Neural cell (in vitro differentiated cells): ENCODE data around the gene MRPL24. TPM values are rescaled to one million over a fixed set of nuclear protein-coding genes. Genes with fewer than 3 reads are reported as not detected.

Experiments
- H2AFZ ChIP-seq: fragments of 200-600, 300-800 bp; sonication (generic), shearing (Covaris generic); 2 replicates; pipeline ENCODE4 v1.6.0; 2014; ENCODE audit warnings: low read depth, mild to moderate bottlenecking, antibody characterized with exemption, low read length, moderate library complexity
- H3F3A ChIP-seq: fragments of 200-600 bp; shearing (Covaris generic); 2 replicates; pipeline ENCODE4 v1.6.1; 2016; ENCODE audit warnings: mild to moderate bottlenecking, moderate library complexity, mixed read lengths, antibody characterized with exemption, low read length; ENCODE audit not compliant: insufficient read depth, poor library complexity, severe bottlenecking
- H3K27ac ChIP-seq: fragments of 200-600, 300-800 bp; sonication (generic), shearing (Covaris generic); 2 replicates; pipeline ENCODE4 v1.5.1; 2014; ENCODE audit warnings: mild to moderate bottlenecking, low read length, moderate library complexity
- H3K27me3 ChIP-seq: fragments of 300-800, 200-600 bp; sonication (generic), shearing (Covaris generic); 2 replicates; pipeline ENCODE4 v1.6.0; 2014; ENCODE audit warnings: mild to moderate bottlenecking, low read depth, low read length, moderate library complexity; ENCODE audit not compliant: insufficient read depth
- H3K36me3 ChIP-seq: fragments of 300-800, 200-600 bp; sonication (generic), shearing (Covaris generic); 2 replicates; pipeline ENCODE4 v1.5.1; 2014; ENCODE audit warnings: mild to moderate bottlenecking, antibody characterized with exemption, low read length, moderate library complexity; ENCODE audit not compliant: insufficient read depth
- H3K4me2 ChIP-seq: fragments of 300-800, 200-600 bp; sonication (generic), shearing (Covaris generic); 2 replicates; pipeline ENCODE4 v1.6.0; 2014; ENCODE audit warnings: mild to moderate bottlenecking, low read length
- H3K4me3 ChIP-seq: fragments of 300-800, 200-600 bp; sonication (generic), shearing (Covaris generic); 2 replicates; pipeline ENCODE4 v1.5.1; 2014; ENCODE audit warnings: mild to moderate bottlenecking, low read length, moderate library complexity
- H3K79me2 ChIP-seq: fragments of 200-600 bp; shearing (Covaris generic); replicated peaks from 2 replicates; pipeline ENCODE4 v1.6.0; 2014; ENCODE audit warnings: mild to moderate bottlenecking, low read length, moderate library complexity; ENCODE audit not compliant: insufficient read depth
- H3K9ac ChIP-seq: fragments of 300-800, 200-600 bp; sonication (generic), shearing (Covaris generic); 2 replicates; pipeline ENCODE4 v1.6.1; 2016; ENCODE audit warnings: mild to moderate bottlenecking, low read length, mixed read lengths
- H3K9me2 ChIP-seq: fragments of 200-600 bp; shearing (Covaris generic); 2 replicates; pipeline ENCODE4 v1.6.1; 2016; ENCODE audit warnings: mild to moderate bottlenecking, low read length, mixed read lengths; ENCODE audit not compliant: insufficient read depth
- H3K9me3 ChIP-seq: fragments of 200-600, 300-800 bp; sonication (generic), shearing (Covaris generic); 2 replicates; pipeline ENCODE4 v1.6.1; 2016; ENCODE audit warnings: mild to moderate bottlenecking, mixed run types, low read length, moderate library complexity, mixed read lengths
- H4K20me1 ChIP-seq: fragments of 200-600 bp; shearing (Covaris generic); 2 replicates; pipeline ENCODE4 v1.6.1; 2016; ENCODE audit warnings: mild to moderate bottlenecking, mixed run types; ENCODE audit not compliant: insufficient read depth
- EP300 ChIP-seq: fragments of 450-650 bp; conservative IDR thresholded peaks from 2 replicates; pipeline ENCODE4 v1.6.1; 2014; ENCODE audit warnings: antibody characterized with exemption, mild to moderate bottlenecking, moderate library complexity; ENCODE audit not compliant: poor library complexity, severe bottlenecking
- EZH2 ChIP-seq: fragments of 200-600, 300-800 bp; shearing (Covaris generic), sonication (generic); IDR thresholded peaks from 2 replicates; pipeline ENCODE4 v1.6.1; 2014; ENCODE audit warnings: antibody characterized with exemption, low read length, borderline replicate concordance, mild to moderate bottlenecking; ENCODE audit not compliant: insufficient read depth, poor library complexity, severe bottlenecking
- MXI1 ChIP-seq: fragments of 450-650 bp; conservative IDR thresholded peaks from 2 replicates; pipeline ENCODE4 v1.6.1; 2014; ENCODE audit warnings: antibody characterized with exemption, mild to moderate bottlenecking; ENCODE audit not compliant: poor library complexity, severe bottlenecking
- POLR2AphosphoS5 ChIP-seq: IDR thresholded peaks from 2 replicates; pipeline ENCODE4 v1.6.1; 2012
- RAD21 ChIP-seq: fragments of 450-650 bp; conservative IDR thresholded peaks from 2 replicates; pipeline ENCODE4 v1.6.1; 2014; ENCODE audit warnings: antibody characterized with exemption, mild to moderate bottlenecking, moderate library complexity
- REST ChIP-seq: IDR thresholded peaks from 2 replicates; pipeline ENCODE4 v1.6.1; 2012; ENCODE audit warnings: borderline replicate concordance
- SMC3 ChIP-seq: fragments of 450-650 bp; conservative IDR thresholded peaks from 2 replicates; pipeline ENCODE4 v1.6.1; 2014; ENCODE audit warnings: antibody characterized with exemption, mild to moderate bottlenecking, moderate library complexity; ENCODE audit not compliant: poor library complexity
- TAF1 ChIP-seq: IDR thresholded peaks from 2 replicates; pipeline ENCODE4 v1.6.1; 2012; ENCODE audit warnings: low read depth
- polyA plus RNA-seq: library from polyadenylated mRNA; depleted of rRNA; stranded (reverse); fragments of >200 nt; gene quantifications from 2 replicates; pipeline ENCODE4 v1.2.3, GENCODE V29; 2014
- TF ChIP-seq, protein P1 (sequence below): fragments of 450-650 bp; IDR thresholded peaks from 2 replicates; pipeline ENCODE4 v1.5.1; 2014; ENCODE audit warnings: antibody characterized with exemption, mild to moderate bottlenecking, moderate library complexity; ENCODE audit not compliant: poor library complexity, severe bottlenecking

The MRPL24 gene
- polyA plus RNA-seq, 1 donor from 2014 or later, result 56.5 TPM

DNA sequence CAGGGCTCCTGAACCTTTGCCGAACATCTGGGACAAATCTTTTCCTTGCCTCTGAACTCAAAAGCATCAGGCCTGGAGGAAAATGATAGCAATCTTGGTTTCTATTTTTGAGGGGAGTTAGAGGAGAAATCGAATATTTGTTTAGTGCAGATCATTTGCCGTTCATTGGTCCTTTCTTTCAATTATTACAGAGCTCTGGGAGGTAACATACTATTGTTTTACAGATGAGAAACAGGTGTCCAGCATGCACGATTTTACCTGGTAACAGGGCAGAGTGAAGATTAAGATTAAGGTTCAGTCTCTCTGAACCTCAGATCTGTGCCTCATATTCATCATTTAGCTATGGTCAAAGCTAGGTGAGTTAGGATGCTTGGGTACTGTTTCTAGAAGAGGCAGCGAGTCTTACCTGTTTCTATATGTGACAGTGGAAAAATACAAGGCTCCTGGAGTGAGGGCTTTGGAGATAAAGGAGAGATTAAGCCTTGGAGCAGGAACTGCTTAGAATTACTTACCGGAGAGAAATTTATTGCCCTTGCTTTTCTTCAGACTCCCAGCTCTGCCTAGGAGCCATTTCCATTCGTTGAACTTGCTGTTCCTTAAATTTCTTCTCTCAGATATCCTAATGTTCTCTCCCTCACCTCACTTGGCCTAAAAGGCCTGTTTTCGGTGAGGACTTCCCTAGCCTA is 27.9 kb upstream of the MRPL24 start:
- H3K27ac ChIP-seq, result peak overlapping the region; percentile 83
- peak overlapping the region; percentile 93 for H3K4me3 ChIP-seq
- H3K9me2 ChIP-seq, result no peaks in the 10 kb centered on the region
- no peak overlapping the region for H2AFZ ChIP-seq
- TF ChIP-seq POLR2AphosphoS5 (no peak), SMC3 (no peak), EZH2 (no peak), TAF1 (no peak), REST (no peak), EP300 (no peak), RAD21 (no peak)
- H3F3A ChIP-seq, result no peaks in the 10 kb centered on the region
- peak overlapping the region; percentile 97 for H3K9ac ChIP-seq
- H3K9me3 ChIP-seq, result no peaks in the 10 kb centered on the region
- no peaks in the 10 kb centered on the region for H3K27me3 ChIP-seq
- H4K20me1 ChIP-seq, result no peaks in the 10 kb centered on the region
- no peaks in the 10 kb centered on the region for H3K36me3 ChIP-seq
- peak overlapping the region; percentile 95 for H3K4me2 ChIP-seq
- H3K79me2 ChIP-seq, result peaks cover 47% of the 10 kb centered on the region

- peak overlapping the region; percentile 83 for H3K27ac ChIP-seq
- TF ChIP-seq MXI1 (peak; percentile 49), RAD21 (no peak)
- no peaks in the 10 kb centered on the region for H3K9me3 ChIP-seq
- H4K20me1 ChIP-seq, result no peaks in the 10 kb centered on the region
- H3F3A ChIP-seq, result no peaks in the 10 kb centered on the region
- no peaks in the 10 kb centered on the region for H3K36me3 ChIP-seq
- no peaks in the 10 kb centered on the region for H3K9me2 ChIP-seq
- peak overlapping the region; percentile 22 for H2AFZ ChIP-seq
- H3K9ac ChIP-seq, result peak overlapping the region; percentile 97
- H3K27me3 ChIP-seq, result no peaks in the 10 kb centered on the region
- peak overlapping the region; percentile 95 for H3K4me2 ChIP-seq
- H3K4me3 ChIP-seq, result peak overlapping the region; percentile 93
- peaks cover 43% of the 10 kb centered on the region for H3K79me2 ChIP-seq
Observed at GRCh38 chr1:156767879-156768604, 27.2 kb upstream of the MRPL24 start.

- TF ChIP-seq MXI1, result peak; percentile 69
- no peak for TF ChIP-seq EZH2
- TF ChIP-seq SMC3, result no peak
- TF ChIP-seq RAD21, result no peak
- TF ChIP-seq, protein P1, sequence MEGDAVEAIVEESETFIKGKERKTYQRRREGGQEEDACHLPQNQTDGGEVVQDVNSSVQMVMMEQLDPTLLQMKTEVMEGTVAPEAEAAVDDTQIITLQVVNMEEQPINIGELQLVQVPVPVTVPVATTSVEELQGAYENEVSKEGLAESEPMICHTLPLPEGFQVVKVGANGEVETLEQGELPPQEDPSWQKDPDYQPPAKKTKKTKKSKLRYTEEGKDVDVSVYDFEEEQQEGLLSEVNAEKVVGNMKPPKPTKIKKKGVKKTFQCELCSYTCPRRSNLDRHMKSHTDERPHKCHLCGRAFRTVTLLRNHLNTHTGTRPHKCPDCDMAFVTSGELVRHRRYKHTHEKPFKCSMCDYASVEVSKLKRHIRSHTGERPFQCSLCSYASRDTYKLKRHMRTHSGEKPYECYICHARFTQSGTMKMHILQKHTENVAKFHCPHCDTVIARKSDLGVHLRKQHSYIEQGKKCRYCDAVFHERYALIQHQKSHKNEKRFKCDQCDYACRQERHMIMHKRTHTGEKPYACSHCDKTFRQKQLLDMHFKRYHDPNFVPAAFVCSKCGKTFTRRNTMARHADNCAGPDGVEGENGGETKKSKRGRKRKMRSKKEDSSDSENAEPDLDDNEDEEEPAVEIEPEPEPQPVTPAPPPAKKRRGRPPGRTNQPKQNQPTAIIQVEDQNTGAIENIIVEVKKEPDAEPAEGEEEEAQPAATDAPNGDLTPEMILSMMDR, result no peak
- TF ChIP-seq REST, result peak; percentile 81
- no peak for TF ChIP-seq EP300
- peak; percentile 63 for TF ChIP-seq TAF1
- peak; percentile 85 for TF ChIP-seq POLR2AphosphoS5
- Histone ChIP-seq H3K79me2 (peaks cover 43% of the 10 kb centered on the region), H3F3A (no peaks in the 10 kb centered on the region), H3K36me3 (no peaks in the 10 kb centered on the region), H2AFZ (peak within 1 kb of the TSS; percentile 73), H3K9ac (peak within 1 kb of the TSS; percentile 97), H4K20me1 (no peaks in the 10 kb centered on the region), H3K4me3 (peak within 1 kb of the TSS; percentile 93), H3K27ac (peak within 1 kb of the TSS; percentile 83), H3K9me3 (no peaks in the 10 kb centered on the region), H3K9me2 (no peaks in the 10 kb centered on the region), H3K27me3 (no peaks in the 10 kb centered on the region), H3K4me2 (peak within 1 kb of the TSS; percentile 95)
Observed at GRCh38 chr1:156767101-156767878, 26.4 kb upstream of the MRPL24 start, which contains the start of gene PRCC. TSS of gene PRCC (plus strand) at chr1:156767535. CDS start at chr1:156767772, 237 bp downstream.
